H1 (cell line): Measurements from ENCODE around the gene POLR2F. TPM values are rescaled to one million over a fixed set of nuclear protein-coding genes. Genes with fewer than 3 reads are reported as not detected.

Source experiments
- polyA plus RNA-seq, 7 experiments: library from polyadenylated mRNA; depleted of rRNA in 3 of 7; stranded (reverse) in 5 of 7; unstranded in 2 of 7; fragments of >200 nt in 5 of 7; fragments of 200-250 nt in 2 of 7; gene quantifications; 1 replicate in 5 of 7; 2 replicates in 1 of 7; 4 replicates in 1 of 7; pipeline versions ENCODE4 v1.2.1 to v1.2.3, GENCODE V29; 2011 to 2013; ENCODE audit warnings: missing spikeins in 2 of 7, mixed read lengths in 2 of 7
- total RNA-seq: library from RNA; stranded (reverse); fragmentation: NEBNext Ultra II Directional; extraction: Animal tissue kit (Norgen Biotek cat#: 25700); gene quantifications from 2 replicates; pipeline ENCODE4 v1.2.1, GENCODE V29; 2021
- TF ChIP-seq, protein P1 (sequence below): IDR thresholded peaks from 2 replicates; pipeline ENCODE4 v1.6.1; 2012; ENCODE audit warnings: low read length, inconsistent platforms

The POLR2F gene
- total and polyA plus RNA-seq, 2 of the 8 experiments (the other 6 are each of a cell fraction or from before 2014, with no cell fraction given), result 150 to 176 TPM

- TF ChIP-seq, protein P1, sequence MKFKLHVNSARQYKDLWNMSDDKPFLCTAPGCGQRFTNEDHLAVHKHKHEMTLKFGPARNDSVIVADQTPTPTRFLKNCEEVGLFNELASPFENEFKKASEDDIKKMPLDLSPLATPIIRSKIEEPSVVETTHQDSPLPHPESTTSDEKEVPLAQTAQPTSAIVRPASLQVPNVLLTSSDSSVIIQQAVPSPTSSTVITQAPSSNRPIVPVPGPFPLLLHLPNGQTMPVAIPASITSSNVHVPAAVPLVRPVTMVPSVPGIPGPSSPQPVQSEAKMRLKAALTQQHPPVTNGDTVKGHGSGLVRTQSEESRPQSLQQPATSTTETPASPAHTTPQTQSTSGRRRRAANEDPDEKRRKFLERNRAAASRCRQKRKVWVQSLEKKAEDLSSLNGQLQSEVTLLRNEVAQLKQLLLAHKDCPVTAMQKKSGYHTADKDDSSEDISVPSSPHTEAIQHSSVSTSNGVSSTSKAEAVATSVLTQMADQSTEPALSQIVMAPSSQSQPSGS, result no peak
These were observed 40.2 kb upstream of the POLR2F start (continued) for GRCh38 chr22:37913233-37913721.
